Caco-2 (cell line): ENCODE data around the gene RAB3C. TPM values are rescaled to one million over a fixed set of nuclear protein-coding genes. Genes with fewer than 3 reads are reported as not detected.

Experiments used
- BruUV-seq: library from RNA; stranded (reverse); fragments of 400-500 nt; replicated peaks from 2 replicates; lab custom pipeline; 2021; lab: Mats Ljungman, UMichigan
- CTCF ChIA-PET: fragments of 300-600 bp; sonication (Branson Sonifier 250); formaldehyde crosslinking; loops from one replicate; lab custom pipeline; 2022; ENCODE audit warnings: antibody characterized with exemption; lab: Charles Lee
- POLR2A ChIA-PET: fragments of 300-600 bp; sonication (Branson Sonifier 250); formaldehyde crosslinking; loops from one replicate; lab custom pipeline; 2022; ENCODE audit warnings: antibody characterized with exemption; lab: Charles Lee
- DNase-seq, 2 experiments: peaks; one replicate each; pipeline versions ENCODE4 v3.0.0 to v3.0.0-alpha.2; 2020 to 2022
- H3K27me3 ChIP-seq: replicated peaks from 2 replicates; pipeline ENCODE4 v1.6.0; 2011; ENCODE audit warnings: low read length; ENCODE audit not compliant: control insufficient read depth, insufficient read depth
- H3K36me3 ChIP-seq: 2 replicates; pipeline ENCODE4 v1.5.1; 2011; ENCODE audit warnings: low read length; ENCODE audit not compliant: control insufficient read depth, insufficient read depth
- H3K4me1 ChIP-seq: fragments of 250-450 bp; sonication (Bioruptor Pico); 2 replicates; pipeline ENCODE4 v1.5.1; 2020; ENCODE audit warnings: mild to moderate bottlenecking
- H3K4me3 ChIP-seq: 2 replicates; pipeline ENCODE4 v1.5.1; 2011; ENCODE audit warnings: low read depth, mild to moderate bottlenecking, control low read depth, low read length
- H3K9me3 ChIP-seq: fragments of 250-450 bp; sonication (Bioruptor Pico); 2 replicates; pipeline ENCODE4 v1.5.1; 2020; ENCODE audit warnings: mild to moderate bottlenecking, moderate library complexity
- H3K27ac Mint-ChIP-seq: one replicate; pipeline ENCODE4 v1.8.0; 2022; ENCODE audit warnings: mixed read lengths; ENCODE audit not compliant: unreplicated experiment
- H3K27me3 Mint-ChIP-seq: one replicate; pipeline ENCODE4 v1.8.0; 2022; ENCODE audit warnings: mixed read lengths; ENCODE audit not compliant: insufficient read depth, unreplicated experiment
- H3K36me3 Mint-ChIP-seq: one replicate; pipeline ENCODE4 v1.8.0; 2022; ENCODE audit warnings: mild to moderate bottlenecking, mixed read lengths; ENCODE audit not compliant: insufficient read depth, unreplicated experiment
- H3K4me1 Mint-ChIP-seq: one replicate; pipeline ENCODE4 v1.8.0; 2022; ENCODE audit warnings: low read depth, mixed read lengths; ENCODE audit not compliant: unreplicated experiment
- H3K4me3 Mint-ChIP-seq: one replicate; pipeline ENCODE4 v1.8.0; 2022; ENCODE audit warnings: mild to moderate bottlenecking, moderate library complexity, mixed read lengths; ENCODE audit not compliant: unreplicated experiment
- H3K9me3 Mint-ChIP-seq: one replicate; pipeline ENCODE4 v1.8.0; 2022; ENCODE audit warnings: mixed read lengths; ENCODE audit not compliant: unreplicated experiment
- CTCF ChIP-seq, 2 experiments: fragments of 200-600 bp in 1 of 2; IDR thresholded peaks; 1 replicate in 1 of 2; 2 replicates in 1 of 2; pipeline versions ENCODE4 v1.5.1 to v1.8.0; 2011 to 2022; ENCODE audit warnings: antibody characterized with exemption in 1 of 2, control low read depth in 1 of 2, inconsistent platforms in 1 of 2, low read depth in 1 of 2, low read length in 1 of 2, mild to moderate bottlenecking in 1 of 2, moderate library complexity in 1 of 2; ENCODE audit not compliant: insufficient read depth in 1 of 2, severe bottlenecking in 1 of 2, unreplicated experiment in 1 of 2
- intact Hi-C: fragments of 100-400 bp; cut with micrococcal nuclease; formaldehyde crosslinking; loops from one replicate; pipeline ENCODE4 v1.10.0; 2022; ENCODE audit not compliant: unreplicated experiment
- total RNA-seq: library from RNA; stranded (reverse); gene quantifications from 2 replicates; pipeline ENCODE4 v1.2.3, GENCODE V29; 2022

The RAB3C gene
- total RNA-seq, 1 experiment from 2014 or later = not detected

GRCh38 chr5:58543723-58544122 lies 39.2 kb upstream of the RAB3C start:
- H3K36me3 ChIP-seq = no peaks in the 10 kb centered on the region
- H3K27ac Mint-ChIP-seq = no peak overlapping the region
- no peak overlapping the region for H3K4me3 ChIP-seq
- intact Hi-C loops = no loop called here
- no peak overlapping the region for H3K4me3 Mint-ChIP-seq
- H3K36me3 Mint-ChIP-seq = no peaks in the 10 kb centered on the region
- no peak for TF ChIP-seq CTCF (IDR thresholded peaks at IDR 0.05; ENCODE audit: insufficient read depth in 1 of 2, low read depth in 1 of 2, low read length in 1 of 2, severe bottlenecking in 1 of 2, unreplicated experiment in 1 of 2)
- BruUV-seq = no TSS peak
- no peaks in the 10 kb centered on the region for H3K27me3 Mint-ChIP-seq
- H3K27me3 ChIP-seq = no peaks in the 10 kb centered on the region
- DNase-seq = no peak
- POLR2A ChIA-PET = no interaction called here
- H3K9me3 ChIP-seq = no peaks in the 10 kb centered on the region
- CTCF ChIA-PET = no interaction called here
- H3K4me1 Mint-ChIP-seq = peaks cover 7% of the 10 kb centered on the region
- H3K9me3 Mint-ChIP-seq = peaks cover 8% of the 10 kb centered on the region
- no peaks in the 10 kb centered on the region for H3K4me1 ChIP-seq

GRCh38 chr5:58544195-58544594 lies 38.7 kb upstream of the RAB3C start:
- no peak for DNase-seq
- CTCF ChIA-PET = no interaction called here
- peaks cover 3% of the 10 kb centered on the region for H3K9me3 Mint-ChIP-seq
- no peaks in the 10 kb centered on the region for H3K27me3 Mint-ChIP-seq
- Histone ChIP-seq H3K27me3 (no peaks in the 10 kb centered on the region), H3K36me3 (no peaks in the 10 kb centered on the region), H3K9me3 (no peaks in the 10 kb centered on the region), H3K4me3 (no peak overlapping the region), H3K4me1 (no peaks in the 10 kb centered on the region)
- no peak overlapping the region for H3K27ac Mint-ChIP-seq
- H3K36me3 Mint-ChIP-seq = no peaks in the 10 kb centered on the region
- intact Hi-C loops = no loop called here
- no peak overlapping the region for H3K4me3 Mint-ChIP-seq
- BruUV-seq = no TSS peak
- POLR2A ChIA-PET = no interaction called here
- peaks cover 7% of the 10 kb centered on the region for H3K4me1 Mint-ChIP-seq
- TF ChIP-seq CTCF (IDR thresholded peaks at IDR 0.05; ENCODE audit: insufficient read depth in 1 of 2, low read depth in 1 of 2, low read length in 1 of 2, severe bottlenecking in 1 of 2, unreplicated experiment in 1 of 2) = no peak

GRCh38 chr5:58544926-58545325 lies 37.9 kb upstream of the RAB3C start:
- Histone ChIP-seq H3K36me3 (no peaks in the 10 kb centered on the region), H3K4me1 (no peaks in the 10 kb centered on the region), H3K9me3 (no peaks in the 10 kb centered on the region), H3K4me3 (no peak overlapping the region), H3K27me3 (no peaks in the 10 kb centered on the region)
- no peaks in the 10 kb centered on the region for H3K27me3 Mint-ChIP-seq
- peaks cover 7% of the 10 kb centered on the region for H3K4me1 Mint-ChIP-seq
- no peak for DNase-seq
- CTCF ChIA-PET = no interaction called here
- POLR2A ChIA-PET = no interaction called here
- no peak overlapping the region for H3K27ac Mint-ChIP-seq
- H3K36me3 Mint-ChIP-seq = no peaks in the 10 kb centered on the region
- BruUV-seq = no TSS peak
- no peak for TF ChIP-seq CTCF (IDR thresholded peaks at IDR 0.05; ENCODE audit: insufficient read depth in 1 of 2, low read depth in 1 of 2, low read length in 1 of 2, severe bottlenecking in 1 of 2, unreplicated experiment in 1 of 2)
- no peaks in the 10 kb centered on the region for H3K9me3 Mint-ChIP-seq
- no peak overlapping the region for H3K4me3 Mint-ChIP-seq
- intact Hi-C loops = no loop called here
